Endodermal cell (in vitro differentiated cells): Measurements from ENCODE around the gene ASTL. TPM values are rescaled to one million over a fixed set of nuclear protein-coding genes. Genes with fewer than 3 reads are reported as not detected.
A peak's percentile ranks its signal among the peaks of the same experiment; 100 is the strongest.

Source experiments
- DNase-seq: peaks from one replicate; pipeline ENCODE4 v3.0.0-alpha.2; 2017
- H3K27ac ChIP-seq: 2 replicates; pipeline ENCODE4 v1.5.1; 2013; ENCODE audit warnings: mild to moderate bottlenecking, low read depth, low read length, moderate library complexity
- H3K27me3 ChIP-seq: 2 replicates; pipeline ENCODE4 v1.6.1; 2013; ENCODE audit warnings: mild to moderate bottlenecking, low read length, moderate library complexity; ENCODE audit not compliant: insufficient read depth, control insufficient read depth, poor library complexity, severe bottlenecking
- H3K36me3 ChIP-seq: 2 replicates; pipeline ENCODE4 v1.7.0; 2013; ENCODE audit warnings: mild to moderate bottlenecking, low read length, moderate library complexity; ENCODE audit not compliant: control insufficient read depth, insufficient read depth
- H3K4me1 ChIP-seq: one replicate; pipeline ENCODE4 v1.7.0; 2013; ENCODE audit warnings: low read length; ENCODE audit not compliant: control insufficient read depth, insufficient read depth
- H3K4me3 ChIP-seq: 2 replicates; pipeline ENCODE4 v1.5.1; 2013; ENCODE audit warnings: mild to moderate bottlenecking, low read length, moderate library complexity
- H3K9ac ChIP-seq: 2 replicates; pipeline ENCODE4 v1.6.1; 2013; ENCODE audit warnings: mild to moderate bottlenecking, low read length, moderate library complexity; ENCODE audit not compliant: poor library complexity, severe bottlenecking; ENCODE audit errors: extremely low read depth
- H3K9me3 ChIP-seq: 2 replicates; pipeline ENCODE4 v1.6.1; 2013; ENCODE audit warnings: mild to moderate bottlenecking, low read length, moderate library complexity; ENCODE audit not compliant: control insufficient read depth
- H3K27ac Mint-ChIP-seq: 2 replicates; pipeline ENCODE4 v1.8.0; 2020; ENCODE audit warnings: mixed read lengths
- H3K27me3 Mint-ChIP-seq: 2 replicates; pipeline ENCODE4 v1.8.0; 2021; ENCODE audit warnings: mild to moderate bottlenecking, mixed read lengths; ENCODE audit not compliant: insufficient read depth
- H3K36me3 Mint-ChIP-seq: 2 replicates; pipeline ENCODE4 v1.8.0; 2020; ENCODE audit warnings: low read depth, mixed read lengths
- H3K4me1 Mint-ChIP-seq: 2 replicates; pipeline ENCODE4 v1.8.0; 2020; ENCODE audit warnings: mixed read lengths
- H3K4me3 Mint-ChIP-seq: 2 replicates; pipeline ENCODE4 v1.8.0; 2020; ENCODE audit warnings: mild to moderate bottlenecking, moderate library complexity, mixed read lengths
- H3K9me3 Mint-ChIP-seq: 2 replicates; pipeline ENCODE4 v1.8.0; 2020; ENCODE audit warnings: mild to moderate bottlenecking, mixed read lengths
- CTCF ChIP-seq: fragments of 200-600 bp; sonication (generic); conservative IDR thresholded peaks from 2 replicates; pipeline ENCODE4 v1.5.0; 2021; ENCODE audit warnings: antibody characterized with exemption, mild to moderate bottlenecking
- WGBS, 2 experiments: methylation state at CpG; one replicate each; pipeline versions ENCODE4 v1.1.5 to v1.1.7; 2013; ENCODE audit warnings: missing lambda C conversion rate in 2 of 2, mixed read lengths in 1 of 2; ENCODE audit not compliant: insufficient coverage in 1 of 2, insufficient read length in 1 of 2; 5-methylcytosine and 5-hydroxymethylcytosine counted together
- total RNA-seq, 2 donors: library from RNA; stranded (reverse); fragmentation: NEBNext Ultra II Directional in 1 of 2; extraction: Animal tissue kit (Norgen Biotek cat#: 25700) in 1 of 2; gene quantifications; 2 replicates in 1 of 2; 3 replicates in 1 of 2; pipeline ENCODE4 v1.2.1, GENCODE V29; 2021

The ASTL gene
- total RNA-seq, 2 donors from 2014 or later: not detected

- Mint-ChIP-seq H3K9me3 (peaks cover 8% of the 10 kb centered on the region), H3K4me3 (no peak overlapping the region), H3K27ac (no peak overlapping the region), H3K27me3 (peaks cover 23% of the 10 kb centered on the region), H3K36me3 (no peaks in the 10 kb centered on the region), H3K4me1 (no peaks in the 10 kb centered on the region)
- no peak overlapping the region for H3K4me3 ChIP-seq
- H3K9ac ChIP-seq: no peak overlapping the region
- H3K27ac ChIP-seq: no peak overlapping the region
- no peak for TF ChIP-seq CTCF
- H3K27me3 ChIP-seq: no peaks in the 10 kb centered on the region
- H3K36me3 ChIP-seq: no peaks in the 10 kb centered on the region
- DNase-seq: no peak
- no peaks in the 10 kb centered on the region for H3K4me1 ChIP-seq
- 86% methylated on average over 2 of the region's 2 CpGs; no CpG with 5 or more reads in 1 of the 2 experiments for WGBS, 2 experiments
- H3K9me3 ChIP-seq: peaks cover 10% of the 10 kb centered on the region
Measured at GRCh38 chr2:96081042-96081441, 57.3 kb downstream of the ASTL start.

DNA sequence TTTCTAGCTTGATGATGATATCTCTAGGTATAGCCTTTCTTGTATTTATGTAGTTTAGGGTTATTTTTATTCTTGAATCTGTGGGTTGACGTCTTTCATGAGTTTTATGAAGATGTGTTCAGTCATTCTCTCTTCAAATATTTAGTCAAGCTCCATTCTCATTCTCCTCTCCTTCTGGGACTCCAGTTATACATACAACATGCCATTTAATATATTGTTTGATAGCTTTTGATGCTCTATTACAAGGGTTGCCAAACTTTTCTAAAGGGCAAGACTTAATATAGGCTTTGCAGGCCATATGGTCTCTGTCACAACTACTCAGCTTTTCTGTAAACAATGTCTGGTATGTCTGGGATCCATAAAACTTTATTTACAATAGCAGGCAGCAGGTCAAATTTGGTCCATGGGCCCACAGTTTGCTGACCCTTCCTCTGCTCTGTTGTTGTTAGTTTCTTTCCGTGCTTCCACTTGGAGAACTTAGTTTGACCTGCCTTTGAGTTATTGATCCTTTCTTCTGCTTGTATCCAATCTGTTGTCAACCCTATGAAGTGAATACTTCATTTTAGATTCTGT, 63.0 kb downstream of the ASTL start:
- no peaks in the 10 kb centered on the region for H3K4me1 ChIP-seq
- no peak for DNase-seq
- no peaks in the 10 kb centered on the region for H3K27me3 ChIP-seq
- H3K9ac ChIP-seq: no peak overlapping the region
- H3K36me3 Mint-ChIP-seq: no peaks in the 10 kb centered on the region
- no peak overlapping the region for H3K4me3 Mint-ChIP-seq
- peaks cover 10% of the 10 kb centered on the region for H3K9me3 ChIP-seq
- H3K36me3 ChIP-seq: no peaks in the 10 kb centered on the region
- no peaks in the 10 kb centered on the region for H3K4me1 Mint-ChIP-seq
- no peak for TF ChIP-seq CTCF
- peaks cover 4% of the 10 kb centered on the region for H3K9me3 Mint-ChIP-seq
- peaks cover 25% of the 10 kb centered on the region for H3K27me3 Mint-ChIP-seq
- no peak overlapping the region for H3K27ac Mint-ChIP-seq
- 90% methylated on average over 2 of the region's 2 CpGs; no CpG with 5 or more reads in 1 of the 2 experiments for WGBS, 2 experiments
- H3K27ac ChIP-seq: no peak overlapping the region
- H3K4me3 ChIP-seq: no peak overlapping the region

GRCh38 chr2:96074156-96074555, 64.1 kb downstream of the ASTL start:
- no peaks in the 10 kb centered on the region for H3K27me3 ChIP-seq
- no peaks in the 10 kb centered on the region for H3K36me3 ChIP-seq
- no peak overlapping the region for H3K27ac ChIP-seq
- 88 to 100% methylated on average over 2 to 6 of the region's 6 CpGs for WGBS, 2 experiments
- no peak for TF ChIP-seq CTCF
- H3K27me3 Mint-ChIP-seq: peaks cover 19% of the 10 kb centered on the region
- H3K27ac Mint-ChIP-seq: no peak overlapping the region
- H3K4me3 Mint-ChIP-seq: no peak overlapping the region
- H3K4me1 Mint-ChIP-seq: no peaks in the 10 kb centered on the region
- DNase-seq: peak; percentile 41
- H3K9me3 Mint-ChIP-seq: peaks cover 4% of the 10 kb centered on the region
- H3K4me1 ChIP-seq: no peaks in the 10 kb centered on the region
- peaks cover 10% of the 10 kb centered on the region for H3K9me3 ChIP-seq
- no peaks in the 10 kb centered on the region for H3K36me3 Mint-ChIP-seq
- H3K9ac ChIP-seq: no peak overlapping the region
- H3K4me3 ChIP-seq: no peak overlapping the region
